ENCODE results near the gene LAMC2.

LAMC2 gene

DNA sequence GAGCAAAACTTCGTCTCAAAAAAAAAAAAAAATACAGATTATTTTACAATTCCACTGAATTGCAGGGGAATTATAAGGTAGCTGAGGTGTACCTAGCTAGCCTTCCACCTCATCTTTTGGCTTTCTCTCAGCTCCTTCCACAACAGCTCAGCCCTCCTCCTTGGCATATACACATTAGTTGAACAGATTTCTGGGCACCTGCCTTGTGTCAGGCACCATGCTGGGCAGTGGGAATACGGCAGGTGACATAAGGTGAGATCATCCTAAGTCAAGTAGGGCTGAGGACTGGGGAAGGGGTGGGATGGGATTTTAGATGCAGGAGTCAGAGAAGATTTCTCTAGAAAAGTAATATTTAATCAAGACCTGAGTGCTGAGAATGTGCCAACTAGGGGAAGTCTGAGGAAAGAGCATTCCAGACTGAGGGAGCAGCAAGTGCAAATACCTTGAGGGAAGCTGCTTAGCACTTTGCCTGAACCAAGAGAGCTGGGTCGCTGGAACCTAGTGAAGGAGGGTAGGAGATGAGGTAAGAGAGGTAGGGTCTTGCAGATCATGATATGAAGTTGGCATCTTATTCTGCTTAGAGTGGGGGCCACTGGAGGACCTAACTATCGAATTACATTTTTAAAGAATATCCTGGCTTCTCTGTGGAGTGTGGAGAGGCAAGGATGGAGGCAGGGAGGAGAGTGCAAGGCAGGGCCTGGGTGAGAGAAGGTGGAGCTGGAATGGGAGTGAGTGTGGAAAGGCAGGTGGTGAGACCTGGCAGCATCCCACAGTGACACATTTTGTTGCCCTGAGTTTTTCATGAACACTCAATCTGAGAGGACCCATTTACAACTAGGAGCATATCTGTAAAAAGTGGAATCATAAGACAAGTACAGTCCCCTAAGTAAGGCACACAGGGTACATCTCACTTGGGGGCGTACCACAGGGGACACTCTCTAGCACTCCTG lies 28.2 kb downstream of the LAMC2 start:
- DNase-seq = no peak

DNA sequence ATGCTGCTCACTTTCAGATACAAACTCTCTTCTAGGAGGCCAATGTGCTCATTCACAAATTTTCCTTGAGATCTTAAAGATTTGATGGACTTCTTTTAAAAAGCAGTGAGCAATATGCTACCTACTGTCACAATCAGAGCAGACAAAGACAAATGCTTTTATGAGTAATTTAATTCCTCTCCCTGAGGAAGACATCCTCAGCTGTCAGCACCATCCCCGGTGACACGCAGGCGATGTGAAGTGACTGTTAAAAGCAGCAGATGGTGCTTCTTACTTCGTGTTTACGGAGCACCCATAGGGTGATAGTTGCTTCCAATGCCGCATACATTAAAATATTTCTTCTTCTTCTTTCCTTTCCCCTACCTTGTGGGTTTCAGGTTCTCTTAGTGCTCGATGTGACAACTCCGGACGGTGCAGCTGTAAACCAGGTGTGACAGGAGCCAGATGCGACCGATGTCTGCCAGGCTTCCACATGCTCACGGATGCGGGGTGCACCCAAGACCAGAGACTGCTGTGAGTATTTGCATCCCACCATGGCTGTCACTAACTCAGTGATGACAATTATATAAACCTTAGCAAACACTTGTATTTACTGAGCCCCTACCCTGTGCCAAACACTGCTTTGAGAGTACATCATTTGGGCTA lies 29.1 kb downstream of the LAMC2 start:
- no peak for DNase-seq

DNA sequence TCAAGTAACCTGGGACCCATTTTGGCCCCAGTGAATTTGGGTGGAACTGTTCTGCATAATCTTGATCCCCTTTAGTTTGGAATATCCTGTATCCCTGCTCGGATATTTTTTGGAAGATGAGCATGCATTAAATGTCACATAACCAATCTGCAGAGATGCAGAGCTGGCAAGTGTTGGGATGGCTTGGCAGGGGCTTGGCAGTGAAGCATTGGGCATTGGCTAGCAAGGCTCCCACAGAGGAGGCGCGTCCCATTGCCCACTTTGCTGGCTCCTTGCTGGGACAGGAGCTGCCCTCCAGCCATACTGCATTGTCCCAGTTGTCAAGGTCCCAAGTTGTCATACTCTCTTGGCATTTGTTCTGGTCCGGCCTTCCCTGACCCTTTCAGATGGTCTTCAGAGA lies 29.9 kb downstream of the LAMC2 start:
- no peak for DNase-seq

DNA sequence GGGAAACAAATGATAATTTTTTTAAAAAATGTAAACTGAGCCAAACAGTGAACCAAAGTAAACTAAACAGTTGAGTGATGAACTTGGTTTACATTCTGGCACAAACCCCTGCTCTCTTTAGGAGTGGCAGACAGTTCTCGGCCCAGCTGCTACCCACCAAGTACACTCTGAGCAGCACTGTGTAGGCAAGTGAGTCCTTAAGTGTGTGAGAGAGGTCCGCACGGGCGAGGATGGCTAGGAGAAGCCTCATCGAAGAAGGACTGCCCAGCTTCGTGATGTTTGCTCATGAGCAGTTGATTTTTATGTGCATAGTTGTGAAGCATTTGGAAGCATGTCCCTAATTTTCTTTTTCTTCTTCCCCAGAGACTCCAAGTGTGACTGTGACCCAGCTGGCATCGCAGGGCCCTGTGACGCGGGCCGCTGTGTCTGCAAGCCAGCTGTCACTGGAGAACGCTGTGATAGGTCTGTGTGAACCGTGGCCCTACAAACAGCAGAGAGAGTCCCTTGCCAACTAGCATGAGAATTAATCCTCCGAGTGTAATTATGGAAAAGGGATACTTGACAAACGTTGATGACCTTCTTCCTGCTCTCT lies 32.1 kb downstream of the LAMC2 start:
- no peak for DNase-seq

DNA sequence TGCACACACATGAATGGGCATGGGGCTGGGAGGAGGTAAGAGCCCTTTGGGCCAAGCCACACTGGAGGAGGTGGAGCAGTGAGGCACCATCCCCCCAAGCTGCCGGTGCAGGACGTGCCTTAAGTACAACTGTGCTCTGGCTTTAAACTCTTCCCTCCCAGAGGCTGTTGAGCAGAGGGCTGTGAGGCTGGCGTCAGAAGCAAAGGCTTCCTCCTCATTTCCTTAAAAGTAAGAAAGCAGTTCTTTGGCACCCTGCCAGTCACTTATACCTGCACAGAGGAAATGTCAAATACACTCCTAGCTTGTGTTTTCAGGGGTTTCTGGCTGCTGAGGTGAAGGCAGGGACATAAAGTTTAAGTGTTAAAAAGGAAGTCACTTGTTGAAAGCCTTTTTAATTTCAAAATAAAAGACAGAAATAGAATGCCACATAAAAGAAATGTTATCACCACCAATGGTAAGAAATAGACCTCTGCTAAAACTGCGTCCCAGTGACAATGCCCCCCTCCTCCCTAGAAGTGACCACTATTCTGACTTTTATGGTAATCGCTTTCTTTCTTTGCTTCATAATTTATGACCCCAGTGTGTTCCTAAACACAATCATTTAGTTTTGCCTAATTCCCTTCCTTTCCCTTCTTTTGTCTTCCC lies 33.0 kb downstream of the LAMC2 start:
- peak in 2 of 4 experiments; percentile 27 to 43 for DNase-seq

DNA sequence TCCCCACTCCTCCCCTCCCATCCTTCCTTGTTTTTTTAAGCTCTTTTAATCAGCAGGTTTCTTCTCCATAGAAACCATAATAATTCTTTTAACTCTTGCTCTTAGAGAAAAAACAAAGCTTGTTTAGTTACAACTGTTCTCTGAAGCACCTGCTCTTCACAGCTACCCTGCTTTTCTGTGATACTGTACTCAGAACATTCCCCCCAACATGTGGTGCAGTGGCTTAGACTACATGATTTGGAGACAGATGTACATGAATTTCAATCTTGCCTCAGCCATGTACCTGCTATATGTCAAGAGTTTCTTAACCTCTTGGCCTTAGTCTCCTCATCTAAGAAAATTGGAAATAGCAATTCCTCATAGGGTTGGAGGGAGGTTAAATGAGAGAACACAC lies 33.5 kb downstream of the LAMC2 start:
- no peak for DNase-seq

DNA sequence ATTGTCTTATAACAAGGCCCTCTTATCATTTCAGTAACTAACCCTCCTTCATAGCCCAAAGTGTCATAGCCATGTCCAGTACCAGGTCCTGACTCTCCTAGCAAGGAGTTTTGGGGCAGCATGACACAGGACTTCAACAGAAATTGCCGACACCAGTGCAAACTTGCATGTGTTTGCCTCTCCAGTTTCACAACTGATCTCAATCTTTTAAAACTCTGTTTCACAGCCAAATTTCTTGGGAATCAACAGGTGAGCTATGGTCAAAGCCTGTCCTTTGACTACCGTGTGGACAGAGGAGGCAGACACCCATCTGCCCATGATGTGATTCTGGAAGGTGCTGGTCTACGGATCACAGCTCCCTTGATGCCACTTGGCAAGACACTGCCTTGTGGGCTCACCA lies 36.8 kb downstream of the LAMC2 start:
- no peak for DNase-seq

DNA sequence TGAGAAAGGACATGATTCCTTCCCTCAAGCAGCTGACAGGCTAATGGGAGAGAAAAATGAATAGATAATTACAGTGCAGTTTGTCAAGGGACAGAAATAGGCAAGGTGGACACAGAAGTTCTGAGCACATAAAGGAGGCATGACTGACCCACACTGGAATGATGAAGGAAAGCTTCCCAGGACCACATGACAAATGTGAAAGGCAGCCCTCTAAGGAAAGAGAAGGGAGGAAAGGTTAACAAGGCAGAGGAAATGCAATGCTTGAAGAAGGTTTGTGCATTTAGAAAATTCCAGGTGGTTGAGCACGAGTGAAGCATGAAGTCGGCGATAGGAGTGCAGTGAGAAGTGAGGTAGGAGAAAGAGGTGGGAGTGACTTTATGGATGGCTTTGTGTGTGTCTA lies 37.4 kb downstream of the LAMC2 start:
- no peak for DNase-seq

DNA sequence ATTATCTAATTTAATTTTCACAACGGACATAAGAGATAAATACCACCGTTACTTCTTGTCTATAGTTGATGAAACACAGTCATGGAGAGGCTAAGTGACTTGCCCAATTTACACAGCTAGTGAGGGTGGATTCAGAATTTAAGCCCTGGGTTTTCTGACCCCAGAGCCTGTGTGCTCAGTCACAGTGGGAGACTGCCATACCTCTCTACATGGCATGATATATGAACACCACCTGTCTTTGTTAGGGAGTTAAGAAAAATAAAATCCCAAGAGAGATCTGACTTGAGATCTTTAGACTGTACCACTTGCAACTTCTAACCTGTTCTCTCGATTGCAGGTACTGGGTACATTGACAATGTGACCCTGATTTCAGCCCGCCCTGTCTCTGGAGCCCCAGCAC lies 40.3 kb downstream of the LAMC2 start:
- no peak for DNase-seq

DNA sequence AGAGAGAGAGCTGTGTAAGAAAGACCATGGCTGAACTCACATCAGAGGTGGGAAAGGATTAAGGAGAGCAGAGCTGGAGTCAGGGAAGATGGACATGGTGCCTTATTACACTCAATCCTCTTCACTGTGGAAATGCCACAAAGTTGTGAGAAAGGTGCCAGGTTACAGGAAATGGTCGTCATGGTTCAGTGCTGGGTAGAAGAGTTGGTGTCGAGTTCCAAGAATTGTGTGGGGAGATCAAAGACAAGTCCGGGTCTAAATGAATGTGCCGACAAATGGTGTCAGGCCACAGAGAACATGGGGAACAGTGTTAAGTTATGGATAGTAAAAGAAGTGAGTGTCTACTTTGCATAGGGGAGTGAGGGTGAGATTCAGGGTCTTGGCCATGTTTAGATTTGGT lies 40.9 kb downstream of the LAMC2 start:
- DNase-seq = no peak

DNA sequence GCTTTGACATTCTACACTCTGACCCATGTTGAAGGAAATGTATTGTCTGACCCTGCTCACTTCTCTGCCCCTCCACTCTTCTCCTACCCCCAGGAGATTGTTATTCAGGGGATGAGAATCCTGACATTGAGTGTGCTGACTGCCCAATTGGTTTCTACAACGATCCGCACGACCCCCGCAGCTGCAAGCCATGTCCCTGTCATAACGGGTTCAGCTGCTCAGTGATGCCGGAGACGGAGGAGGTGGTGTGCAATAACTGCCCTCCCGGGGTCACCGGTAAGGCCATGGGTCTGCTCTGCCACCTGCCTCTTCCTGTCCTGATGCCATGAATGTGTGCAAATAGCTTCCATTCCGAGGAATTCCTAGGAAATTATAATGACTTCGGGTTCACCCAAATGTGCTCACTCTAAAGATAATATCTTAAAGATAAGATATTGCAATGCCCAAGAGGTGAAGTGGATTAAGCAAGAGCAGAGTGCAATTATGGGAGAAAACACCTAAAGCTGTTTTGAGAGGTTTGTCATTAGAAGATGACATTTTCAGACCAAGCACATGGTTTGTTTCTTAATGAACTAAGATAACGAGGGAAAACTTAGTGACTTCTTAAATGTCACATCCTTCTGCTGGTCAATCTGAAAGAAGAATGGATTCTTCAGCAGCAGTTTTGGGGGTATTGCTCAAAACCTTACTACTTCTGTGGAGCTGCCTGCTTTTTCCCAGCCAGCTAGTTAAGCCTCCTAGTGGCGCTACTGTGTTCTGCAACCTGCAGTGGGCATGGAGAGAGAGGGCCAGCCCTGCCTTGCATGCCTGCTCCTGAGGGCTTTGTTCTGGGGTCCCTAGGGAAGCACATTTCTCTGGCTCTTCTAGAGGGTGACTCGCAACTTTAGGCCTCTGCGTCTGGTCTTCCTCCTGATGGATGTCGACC lies 41.6 kb downstream of the LAMC2 start:
- DNase-seq = peak in 1 of 4 experiments; percentile 5

DNA sequence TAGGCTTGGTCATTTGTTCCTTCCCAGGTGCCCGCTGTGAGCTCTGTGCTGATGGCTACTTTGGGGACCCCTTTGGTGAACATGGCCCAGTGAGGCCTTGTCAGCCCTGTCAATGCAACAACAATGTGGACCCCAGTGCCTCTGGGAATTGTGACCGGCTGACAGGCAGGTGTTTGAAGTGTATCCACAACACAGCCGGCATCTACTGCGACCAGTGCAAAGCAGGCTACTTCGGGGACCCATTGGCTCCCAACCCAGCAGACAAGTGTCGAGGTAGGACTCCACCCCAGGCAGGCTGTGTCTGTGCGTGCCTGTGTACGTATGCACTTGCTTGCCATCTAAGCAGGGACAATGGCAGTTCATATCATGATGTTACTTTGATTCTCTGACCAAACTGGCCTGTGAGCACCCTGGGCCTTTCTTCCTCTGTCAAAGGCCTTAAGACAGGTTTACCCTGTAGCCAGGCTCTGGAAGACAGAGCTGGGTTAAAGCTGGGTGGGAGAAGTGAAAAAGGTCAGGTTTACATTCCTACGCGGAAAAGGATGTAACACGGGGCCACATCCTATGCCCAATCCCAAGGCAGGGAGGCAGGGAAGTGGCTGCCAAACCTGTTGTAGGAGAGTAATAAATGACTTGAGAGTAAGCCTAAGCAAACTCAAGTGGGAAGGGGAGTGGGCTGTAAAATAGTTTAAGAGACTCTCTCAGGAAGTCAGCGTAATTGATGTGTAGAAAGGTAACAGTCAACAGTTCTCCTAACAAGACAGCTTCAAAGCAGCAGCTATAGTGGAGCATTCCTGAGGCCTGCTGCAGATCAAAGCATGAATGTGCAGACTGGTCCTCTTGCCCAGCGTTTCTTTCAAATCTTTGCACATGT lies 42.5 kb downstream of the LAMC2 start:
- no peak for DNase-seq

DNA sequence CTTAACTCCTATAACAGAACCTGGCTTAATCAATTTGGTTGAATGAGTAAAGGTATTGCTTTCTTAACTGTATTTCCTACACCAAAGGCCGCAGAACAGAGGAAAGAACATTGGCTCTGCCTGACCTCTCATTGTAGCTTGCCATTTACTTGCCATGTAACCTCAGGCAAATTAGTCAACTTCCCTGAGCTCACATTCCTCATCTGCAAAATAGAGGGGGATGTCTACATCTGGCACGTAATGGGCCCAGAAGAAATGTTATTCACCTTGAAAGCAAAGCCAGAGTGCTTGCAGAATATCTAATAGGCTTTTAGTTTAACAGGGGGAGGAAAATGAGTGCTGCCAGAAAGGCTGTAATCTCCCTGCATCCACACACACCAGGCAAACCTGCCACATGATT lies 44.3 kb downstream of the LAMC2 start:
- DNase-seq = no peak

DNA sequence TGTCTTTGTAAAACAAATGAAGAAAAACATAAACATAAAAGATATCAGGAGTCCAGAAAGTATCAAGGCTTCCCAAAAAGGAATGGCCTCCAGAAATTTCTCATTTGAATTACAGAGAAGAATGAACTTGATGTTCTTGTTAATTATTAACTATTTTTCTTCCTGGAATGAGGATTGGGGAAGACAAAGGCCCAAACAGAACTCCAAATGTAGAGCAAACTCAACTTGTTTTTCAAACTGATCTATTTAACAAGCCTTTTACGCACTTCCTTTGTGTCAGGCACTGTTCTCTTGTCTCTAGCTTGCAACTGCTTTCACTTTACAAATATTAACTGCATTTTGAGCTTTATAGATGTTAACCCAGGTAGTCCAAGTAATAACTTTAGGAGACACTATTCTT lies 45.5 kb downstream of the LAMC2 start:
- no peak for DNase-seq

DNA sequence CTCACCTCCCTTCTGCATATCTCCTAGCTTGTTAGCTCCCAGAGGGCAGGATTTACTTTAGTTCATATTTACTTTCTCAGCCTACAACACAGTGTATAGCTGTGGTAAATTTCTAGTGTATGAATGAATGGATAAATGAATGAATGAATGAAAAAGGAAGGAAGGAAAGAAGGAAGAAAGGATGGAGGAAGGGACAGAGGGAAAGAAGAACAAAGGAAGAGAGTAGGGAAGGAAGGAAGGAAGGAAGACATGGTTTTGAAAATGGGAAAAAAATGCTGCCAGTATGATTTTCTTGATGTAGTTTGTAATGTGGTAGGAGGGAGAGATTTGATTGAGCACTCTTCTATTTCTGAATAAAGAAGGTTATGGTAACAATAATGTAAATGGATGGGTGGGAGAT lies 47.0 kb downstream of the LAMC2 start:
- DNase-seq = no peak

DNA sequence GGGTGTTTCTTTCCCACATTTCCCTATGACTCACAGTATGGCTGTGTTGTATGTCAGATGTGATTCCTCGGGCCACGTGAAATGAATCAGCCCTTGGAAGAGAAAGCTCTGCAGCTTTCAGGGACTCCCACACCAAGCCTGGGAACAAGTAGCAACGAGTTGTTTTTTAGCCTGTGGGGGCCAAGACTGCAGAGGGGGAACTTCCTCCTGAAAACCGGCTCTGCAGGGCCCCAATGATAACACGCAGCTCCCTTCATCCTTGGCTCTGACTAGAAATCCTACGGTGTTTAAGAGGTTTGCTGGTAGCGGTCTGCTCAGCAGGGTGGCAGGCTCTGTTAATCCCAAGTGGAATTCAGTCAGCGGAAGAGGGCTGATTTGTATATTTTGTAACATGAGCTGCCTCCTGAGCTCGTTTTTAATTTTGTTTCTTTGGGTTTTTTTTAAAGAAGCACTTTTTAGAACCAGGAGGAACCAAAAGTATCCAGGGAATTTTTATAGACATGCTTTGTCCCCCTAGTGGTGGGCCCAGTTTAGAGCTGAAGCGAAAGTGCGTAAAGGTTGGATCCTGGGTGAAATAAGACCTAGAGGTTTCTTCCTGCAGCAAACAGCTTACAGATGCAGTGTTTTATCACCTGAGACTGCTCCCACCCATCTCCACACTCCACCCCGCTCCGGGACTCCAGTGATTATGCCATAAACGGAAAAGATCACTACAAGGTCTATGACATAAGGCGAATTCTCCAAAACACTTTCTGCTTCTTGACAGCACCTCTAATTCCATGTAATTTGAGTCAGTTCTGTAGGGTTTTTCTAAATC lies 48.8 kb downstream of the LAMC2 start:
- DNase-seq = no peak

DNA sequence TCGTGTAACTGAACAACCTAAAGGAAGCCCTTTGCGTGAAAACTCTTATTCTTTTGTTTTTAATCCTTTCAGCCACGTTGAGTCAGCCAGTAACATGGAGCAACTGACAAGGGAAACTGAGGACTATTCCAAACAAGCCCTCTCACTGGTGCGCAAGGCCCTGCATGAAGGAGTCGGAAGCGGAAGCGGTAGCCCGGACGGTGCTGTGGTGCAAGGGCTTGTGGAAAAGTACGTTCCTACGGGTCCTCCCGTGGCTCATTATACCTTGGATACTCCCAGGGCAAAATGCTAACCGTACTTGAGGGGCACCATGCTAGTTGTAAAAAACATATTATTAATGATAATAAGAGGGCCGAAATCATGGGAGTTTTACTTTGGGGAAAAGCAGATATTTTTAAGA lies 49.4 kb downstream of the LAMC2 start:
- DNase-seq = no peak

DNA sequence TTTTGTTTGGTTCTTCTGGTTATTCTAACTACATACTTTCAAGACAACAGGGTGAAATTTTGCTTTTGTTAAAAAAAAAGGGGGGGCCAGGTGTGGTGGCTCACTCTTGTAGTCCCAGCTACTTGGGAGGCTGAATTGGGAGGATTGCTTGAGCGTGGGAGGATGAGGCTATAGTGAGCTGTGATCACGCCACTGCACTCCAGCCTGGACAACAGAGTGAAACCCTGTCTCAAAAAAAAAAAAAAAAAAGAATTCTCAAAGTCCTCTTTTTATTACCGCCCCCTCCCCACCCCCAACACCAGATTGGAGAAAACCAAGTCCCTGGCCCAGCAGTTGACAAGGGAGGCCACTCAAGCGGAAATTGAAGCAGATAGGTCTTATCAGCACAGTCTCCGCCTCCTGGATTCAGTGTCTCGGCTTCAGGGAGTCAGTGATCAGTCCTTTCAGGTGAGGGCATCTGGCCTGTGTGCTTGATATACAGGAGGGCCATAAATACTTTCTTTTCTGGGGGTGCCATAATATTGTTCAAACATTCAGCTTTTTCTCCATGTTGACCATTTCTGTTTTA lies 50.2 kb downstream of the LAMC2 start:
- no peak for DNase-seq

DNA sequence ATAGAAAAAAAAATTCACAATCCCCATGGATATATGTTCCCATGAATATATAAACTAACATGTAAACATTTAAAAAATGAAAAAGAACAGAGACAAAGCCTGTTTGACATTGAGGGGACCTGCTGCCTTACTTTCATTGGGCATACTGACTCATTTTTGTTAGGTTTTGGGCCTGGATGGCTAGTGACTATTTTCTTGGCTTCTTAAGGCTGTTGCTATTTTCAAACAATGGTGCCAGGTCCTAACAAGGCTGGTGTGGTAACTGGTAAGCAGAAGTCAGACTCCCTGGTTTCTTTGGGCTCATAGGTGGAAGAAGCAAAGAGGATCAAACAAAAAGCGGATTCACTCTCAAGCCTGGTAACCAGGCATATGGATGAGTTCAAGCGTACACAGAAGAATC lies 51.0 kb downstream of the LAMC2 start:
- DNase-seq = no peak

DNA sequence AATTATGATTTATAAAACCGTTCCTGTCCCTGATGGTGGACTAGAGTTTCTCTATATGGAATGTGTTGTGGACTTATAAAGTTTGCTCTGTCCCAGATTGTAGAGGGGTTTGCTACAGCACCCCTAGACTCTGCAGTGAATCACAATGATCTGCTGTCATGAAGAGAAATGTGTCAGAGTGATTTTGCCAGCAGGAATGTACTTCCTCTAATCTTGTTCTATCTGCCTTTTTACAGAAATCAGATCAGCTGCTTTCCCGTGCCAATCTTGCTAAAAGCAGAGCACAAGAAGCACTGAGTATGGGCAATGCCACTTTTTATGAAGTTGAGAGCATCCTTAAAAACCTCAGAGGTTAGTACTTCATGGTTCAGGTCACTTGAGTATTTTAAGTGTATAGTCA lies 52.0 kb downstream of the LAMC2 start:
- DNase-seq = no peak

Measured in activated naive CD4-positive, alpha-beta T cell (primary cell).